PC-3 (cell line): ENCODE measurements around the gene TRMT2A.

Experiments used
- EZH2 ChIP-seq: fragments of 300-600 bp; sonication (generic); IDR thresholded peaks from one replicate; pipeline ENCODE4 v1.6.1; 2017; ENCODE audit warnings: antibody characterized with exemption, mild to moderate bottlenecking, low read length; ENCODE audit not compliant: unreplicated experiment
- EZH2phosphoT487 ChIP-seq: fragments of 300-600 bp; sonication (generic); IDR thresholded peaks from 2 replicates; pipeline ENCODE4 v1.6.1; 2018; ENCODE audit warnings: mild to moderate bottlenecking, antibody characterized with exemption, low read length, borderline replicate concordance
- TF ChIP-seq, protein P1 (sequence below): fragments of 300-600 bp; sonication (generic); conservative IDR thresholded peaks from 2 replicates; pipeline ENCODE4 v1.5.1; 2017; ENCODE audit warnings: antibody characterized with exemption, low read depth, mild to moderate bottlenecking, low read length

DNA sequence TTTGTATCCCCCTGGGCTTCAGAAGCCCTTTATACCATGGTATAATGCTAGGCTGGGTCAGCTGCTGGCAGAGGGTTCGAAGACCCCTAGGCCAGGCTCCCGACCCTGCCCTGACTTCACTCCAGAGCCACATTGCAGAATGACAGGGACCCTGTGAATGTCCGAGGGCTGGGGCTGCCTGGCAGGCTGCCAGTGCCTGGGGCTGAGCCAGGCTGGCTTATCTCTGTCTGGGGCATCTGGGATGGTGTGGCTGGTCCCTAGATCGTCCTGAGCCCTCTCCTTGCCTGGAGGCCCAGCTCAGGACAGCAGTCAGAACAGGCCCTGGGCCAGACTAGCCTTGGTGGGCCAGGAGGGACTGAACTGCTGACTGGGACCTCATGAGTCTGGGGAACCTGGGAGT lies 18.2 kb upstream of the TRMT2A start:
- TF ChIP-seq EZH2phosphoT487: no peak
- no peak for TF ChIP-seq EZH2
- TF ChIP-seq, protein P1, sequence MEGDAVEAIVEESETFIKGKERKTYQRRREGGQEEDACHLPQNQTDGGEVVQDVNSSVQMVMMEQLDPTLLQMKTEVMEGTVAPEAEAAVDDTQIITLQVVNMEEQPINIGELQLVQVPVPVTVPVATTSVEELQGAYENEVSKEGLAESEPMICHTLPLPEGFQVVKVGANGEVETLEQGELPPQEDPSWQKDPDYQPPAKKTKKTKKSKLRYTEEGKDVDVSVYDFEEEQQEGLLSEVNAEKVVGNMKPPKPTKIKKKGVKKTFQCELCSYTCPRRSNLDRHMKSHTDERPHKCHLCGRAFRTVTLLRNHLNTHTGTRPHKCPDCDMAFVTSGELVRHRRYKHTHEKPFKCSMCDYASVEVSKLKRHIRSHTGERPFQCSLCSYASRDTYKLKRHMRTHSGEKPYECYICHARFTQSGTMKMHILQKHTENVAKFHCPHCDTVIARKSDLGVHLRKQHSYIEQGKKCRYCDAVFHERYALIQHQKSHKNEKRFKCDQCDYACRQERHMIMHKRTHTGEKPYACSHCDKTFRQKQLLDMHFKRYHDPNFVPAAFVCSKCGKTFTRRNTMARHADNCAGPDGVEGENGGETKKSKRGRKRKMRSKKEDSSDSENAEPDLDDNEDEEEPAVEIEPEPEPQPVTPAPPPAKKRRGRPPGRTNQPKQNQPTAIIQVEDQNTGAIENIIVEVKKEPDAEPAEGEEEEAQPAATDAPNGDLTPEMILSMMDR: no peak
